Endothelial cell of umbilical vein (primary cell): ENCODE measurements around the gene TSPAN5. TPM values are rescaled to one million over a fixed set of nuclear protein-coding genes. Genes with fewer than 3 reads are reported as not detected.
"Not testable (repeated sequence)": the region's sequence is repeated elsewhere in the genome, so short reads cannot be mapped to it uniquely, and the experiment has no call there.

ENCODE experiments used
- BruUV-seq: library from RNA; stranded (reverse); fragments of 400-500 nt; replicated peaks from 2 replicates; lab custom pipeline; 2021; lab: Mats Ljungman, UMichigan
- CTCF ChIA-PET: fragments of 300-600, 350-600 bp; sonication (Branson Sonifier 250); formaldehyde crosslinking; loops from one replicate; lab custom pipeline; 2021; ENCODE audit warnings: antibody characterized with exemption, inconsistent platforms; lab: Charles Lee
- POLR2A ChIA-PET: fragments of 300-600, 350-600 bp; sonication (Branson Sonifier 250); formaldehyde crosslinking; loops from one replicate; lab custom pipeline; 2021; ENCODE audit warnings: antibody characterized with exemption, inconsistent platforms; lab: Charles Lee
- DNase-seq: peaks from one replicate; pipeline ENCODE4 v3.0.0-alpha.2; 2011; ENCODE audit warnings: low read depth, low spot score
- FAIRE-seq: peaks from 2 replicates; lab custom pipeline; 2011; peaks lifted over from hg19 to GRCh38; lab: Jason Lieb, UNC
- H2AFZ ChIP-seq: 2 replicates; pipeline ENCODE4 v1.6.0; 2012; ENCODE audit warnings: low read depth, low read length, control low read depth, inconsistent platforms
- H3K27ac ChIP-seq: 2 replicates; pipeline ENCODE4 v1.5.1; 2011; ENCODE audit warnings: low read depth, mild to moderate bottlenecking, control low read depth, low read length, moderate library complexity; ENCODE audit not compliant: insufficient read depth
- H3K27me3 ChIP-seq, 2 experiments: 2 replicates each; pipeline versions ENCODE4 v1.6.0 to v1.6.1; 2011; ENCODE audit warnings: low read length in 2 of 2, mixed read lengths in 1 of 2; ENCODE audit not compliant: control insufficient read depth in 2 of 2, insufficient read depth in 2 of 2
- H3K36me3 ChIP-seq, 2 experiments: 2 replicates in 1 of 2; 3 replicates in 1 of 2; pipeline ENCODE4 v1.5.1; 2011; ENCODE audit warnings: low read length in 2 of 2, mild to moderate bottlenecking in 1 of 2, moderate library complexity in 1 of 2; ENCODE audit not compliant: control insufficient read depth in 2 of 2, insufficient read depth in 2 of 2; ENCODE audit errors: extremely low read depth in 1 of 2
- H3K4me1 ChIP-seq: 3 replicates; pipeline ENCODE4 v1.5.1; 2011; ENCODE audit warnings: mild to moderate bottlenecking, low read length; ENCODE audit not compliant: control insufficient read depth, insufficient read depth; ENCODE audit errors: extremely low read depth
- H3K4me2 ChIP-seq: 2 replicates; pipeline ENCODE4 v1.6.1; 2011; ENCODE audit warnings: low read length, control low read depth, mixed read lengths; ENCODE audit not compliant: insufficient read depth
- H3K4me3 ChIP-seq, 3 experiments: fragments of 200-600 bp in 1 of 3; sonication (generic), shearing (Covaris generic) in 1 of 3; replicated peaks in 1 of 3; 2 replicates each; pipeline ENCODE4 v1.5.1; 2011 to 2016; ENCODE audit warnings: control low read depth in 3 of 3, low read length in 3 of 3, mild to moderate bottlenecking in 2 of 3, inconsistent platforms in 1 of 3, low read depth in 1 of 3, moderate library complexity in 1 of 3; ENCODE audit not compliant: insufficient read depth in 1 of 3
- H3K79me2 ChIP-seq: 2 replicates; pipeline ENCODE4 v1.6.0; 2012; ENCODE audit warnings: low read length, inconsistent platforms; ENCODE audit not compliant: control insufficient read depth, insufficient read depth
- H3K9ac ChIP-seq: replicated peaks from 2 replicates; pipeline ENCODE3; 2011; ENCODE audit warnings: low read length, control low read depth; ENCODE audit not compliant: insufficient read depth; ENCODE audit errors: extremely low read depth
- H3K9me1 ChIP-seq: replicated peaks from 3 replicates; pipeline ENCODE4 v1.6.0; 2011; ENCODE audit warnings: mild to moderate bottlenecking, low read length; ENCODE audit not compliant: control insufficient read depth, insufficient read depth; ENCODE audit errors: extremely low read depth
- H3K9me3 ChIP-seq: replicated peaks from 2 replicates; pipeline ENCODE4 v1.5.1; 2012; ENCODE audit warnings: low read length, inconsistent platforms; ENCODE audit not compliant: control insufficient read depth, insufficient read depth
- H4K20me1 ChIP-seq: replicated peaks from 2 replicates; pipeline ENCODE3; 2011; ENCODE audit warnings: mild to moderate bottlenecking, low read length; ENCODE audit not compliant: control insufficient read depth, insufficient read depth; ENCODE audit errors: extremely low read depth
- CTCF ChIP-seq, 2 donors: IDR thresholded peaks; 1 replicate in 1 of 2; 2 replicates in 1 of 2; pipeline ENCODE4 v1.5.1; 2011; ENCODE audit warnings: low read length in 2 of 2, mild to moderate bottlenecking in 2 of 2, moderate library complexity in 2 of 2, control low read depth in 1 of 2, inconsistent platforms in 1 of 2, low read depth in 1 of 2; ENCODE audit not compliant: insufficient read depth in 1 of 2; ENCODE audit errors: extremely low read depth in 1 of 2
- EZH2 ChIP-seq: IDR thresholded peaks from 2 replicates; pipeline ENCODE4 v1.6.1; 2012; ENCODE audit warnings: borderline replicate concordance, low read depth, mild to moderate bottlenecking, moderate library complexity, low read length, inconsistent platforms; ENCODE audit not compliant: severe bottlenecking
- FOS ChIP-seq: IDR thresholded peaks from 2 replicates; pipeline ENCODE4 v1.6.1; 2011; ENCODE audit warnings: mild to moderate bottlenecking, low read length, moderate library complexity, borderline replicate concordance; ENCODE audit not compliant: insufficient read depth
- GATA2 ChIP-seq: IDR thresholded peaks from 2 replicates; pipeline ENCODE4 v1.7.0; 2011; ENCODE audit warnings: low read depth, mild to moderate bottlenecking, moderate library complexity, mixed read lengths, low read length; ENCODE audit not compliant: insufficient read length, insufficient read depth
- JUN ChIP-seq: IDR thresholded peaks from 2 replicates; pipeline ENCODE4 v1.6.1; 2011; ENCODE audit warnings: borderline replicate concordance, low read depth; ENCODE audit not compliant: insufficient read length, insufficient read depth
- MAX ChIP-seq: IDR thresholded peaks from 2 replicates; pipeline ENCODE4 v1.6.1; 2011; ENCODE audit not compliant: insufficient read depth, insufficient read length
- MYC ChIP-seq: IDR thresholded peaks from one replicate; pipeline ENCODE4 v1.6.1; 2011; ENCODE audit warnings: mild to moderate bottlenecking, low read depth, low read length
- POLR2A ChIP-seq: IDR thresholded peaks from 2 replicates; pipeline ENCODE4 v1.6.1; 2012; ENCODE audit warnings: low read depth, mild to moderate bottlenecking, control low read depth, low read length
- POLR2AphosphoS5 ChIP-seq: IDR thresholded peaks from 2 replicates; pipeline ENCODE4 v1.6.1; 2012; ENCODE audit warnings: low read depth, mild to moderate bottlenecking, control low read depth, low read length, moderate library complexity; ENCODE audit not compliant: insufficient read depth
- dilution Hi-C: fragments of 300-500 bp; cut with MboI; formaldehyde crosslinking; loops from one replicate; pipeline ENCODE4 v1.15.0; 2019; ENCODE audit warnings: low sequenced_read_pairs; ENCODE audit not compliant: extremely low pct_ligation_motif_present
- intact Hi-C: fragments of 100-400 bp; cut with micrococcal nuclease; formaldehyde crosslinking; loops from one replicate; pipeline ENCODE4 v1.10.0; 2022
- polyA plus RNA-seq, 4 experiments: library from polyadenylated mRNA; depleted of rRNA in 3 of 4; stranded (reverse) in 3 of 4; unstranded in 1 of 4; fragments of >200 nt; gene quantifications; 2 replicates each; pipeline versions ENCODE4 v1.2.1 to v1.2.3, GENCODE V29; 2011 to 2012; ENCODE audit warnings: missing spikeins in 1 of 4
- total RNA-seq: library from RNA; stranded (reverse); gene quantifications from 2 replicates; pipeline ENCODE4 v1.2.3, GENCODE V29; 2021

The TSPAN5 gene
- total and polyA plus RNA-seq, 2 donors (not counting 3 experiments of a cell fraction or from before 2014, with no cell fraction given), result 45.1 to 50.2 TPM

GRCh38 chr4:98536631-98537030 is 121.8 kb downstream of the TSPAN5 start:
- no TSS peak for BruUV-seq
- FAIRE-seq, result no peak
- CTCF ChIA-PET, result interaction anchor here (1.4 to 1.6 kb wide), 2 partner anchors 9 to 82 kb away, joined by 3 to 4 read pairs; no protein-coding TSS in a partner anchor

GRCh38 chr4:98534146-98534545 is 124.3 kb downstream of the TSPAN5 start:
- not testable (repeated sequence) for FAIRE-seq

More at GRCh38 chr4:98536631-98537030, 121.8 kb downstream of the TSPAN5 start:
- Histone ChIP-seq H3K36me3 (peaks cover 0 to 3% of the 10 kb centered on the region in 2 experiments), H3K9me1 (no peaks in the 10 kb centered on the region), H3K4me2 (no peak overlapping the region), H3K9ac (no peak overlapping the region), H3K79me2 (no peaks in the 10 kb centered on the region), H3K4me1 (no peaks in the 10 kb centered on the region), H3K27me3 (no peaks in the 10 kb centered on the region), H2AFZ (no peak overlapping the region), H3K27ac (no peak overlapping the region), H4K20me1 (no peaks in the 10 kb centered on the region), H3K4me3 (no peak overlapping the region), H3K9me3 (no peaks in the 10 kb centered on the region)
- POLR2A ChIA-PET, result no interaction called here
- intact Hi-C loops (no loop called here), dilution Hi-C loops (no loop called here)
- DNase-seq, result no peak
- no peak for TF ChIP-seq MAX
- TF ChIP-seq GATA2, result no peak
- TF ChIP-seq POLR2A, result no peak
- TF ChIP-seq MYC, result no peak
- no peak for TF ChIP-seq JUN
- no peak for TF ChIP-seq EZH2
- no peak for TF ChIP-seq FOS
- no peak for TF ChIP-seq CTCF (IDR thresholded peaks at IDR 0.05; ENCODE audit: extremely low read depth in 1 of 2, insufficient read depth in 1 of 2, low read depth in 1 of 2, low read length in 2 of 2)
- no peak for TF ChIP-seq POLR2AphosphoS5

More at GRCh38 chr4:98534146-98534545, 124.3 kb downstream of the TSPAN5 start:
- H2AFZ ChIP-seq, H3K36me3 ChIP-seq, H3K9me1 ChIP-seq, H3K4me2 ChIP-seq, H4K20me1 ChIP-seq, H3K79me2 ChIP-seq, POLR2A ChIA-PET, H3K27ac ChIP-seq, H3K9ac ChIP-seq, BruUV-seq, H3K4me3 ChIP-seq, intact Hi-C loops, dilution Hi-C loops, H3K4me1 ChIP-seq, H3K27me3 ChIP-seq, DNase-seq, CTCF ChIA-PET, H3K9me3 ChIP-seq: not testable (repeated sequence)
